Stimulated activated CD8-positive, alpha-beta memory T cell treated with anti-CD3 and anti-CD28 coated beads, Interleukin-2, amount 100 ng/mL, for 1 hour (primary cell): ENCODE data around the gene GBF1.
"Not testable (repeated sequence)": the region's sequence is repeated elsewhere in the genome, so short reads cannot be mapped to it uniquely, and the experiment has no call there.

Experiments used
- DNase-seq, 2 donors: peaks; one replicate each; pipeline ENCODE4 v3.0.0-alpha.2; 2020; ENCODE audit warnings: low read depth in 2 of 2

Gene GBF1

DNA sequence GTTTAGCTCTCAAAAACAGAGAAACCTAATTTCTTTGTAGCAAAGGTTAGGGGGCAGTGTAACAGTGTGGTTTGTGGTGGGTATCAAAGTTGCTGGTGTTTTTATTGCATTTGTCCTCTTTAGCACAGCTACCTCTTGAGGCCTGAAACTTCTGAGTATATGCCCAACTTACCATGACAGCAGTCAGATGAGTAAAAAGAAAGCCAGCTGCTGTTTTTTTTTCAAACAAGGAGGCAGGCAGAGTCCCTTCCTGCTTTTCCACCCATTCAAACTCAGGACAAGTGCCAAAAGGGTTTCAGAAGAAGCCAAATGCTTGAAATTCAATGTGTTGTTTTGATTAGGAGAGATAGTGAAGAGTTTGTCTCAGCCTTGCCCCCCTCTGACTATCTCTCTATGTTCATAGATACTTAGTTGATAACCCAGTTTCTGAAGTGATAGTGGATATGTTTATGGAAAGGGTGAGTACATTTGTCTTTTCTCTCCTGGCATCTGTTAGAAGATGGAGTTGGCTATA, 23.1 kb downstream of the GBF1 start:
- no peak for DNase-seq

DNA sequence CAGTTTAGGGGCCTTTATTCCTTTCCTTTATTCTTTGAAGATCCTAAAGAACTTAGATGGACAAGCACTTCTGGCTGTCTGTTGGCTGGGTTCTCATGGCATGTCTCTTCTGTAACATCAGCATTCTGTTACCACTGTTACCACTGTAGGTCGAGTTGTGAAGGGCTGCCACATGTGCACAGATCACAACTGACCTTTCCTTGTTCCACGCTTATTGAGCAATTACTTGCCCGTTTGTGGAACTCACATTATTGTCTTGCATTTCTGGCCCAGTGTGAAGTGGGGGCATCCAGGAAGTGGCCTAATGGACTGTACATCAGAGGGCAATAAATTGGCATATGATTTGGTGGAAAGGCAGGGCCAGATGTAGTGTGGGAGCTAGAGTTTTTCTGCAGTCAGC, 23.7 kb downstream of the GBF1 start:
- DNase-seq: no peak

DNA sequence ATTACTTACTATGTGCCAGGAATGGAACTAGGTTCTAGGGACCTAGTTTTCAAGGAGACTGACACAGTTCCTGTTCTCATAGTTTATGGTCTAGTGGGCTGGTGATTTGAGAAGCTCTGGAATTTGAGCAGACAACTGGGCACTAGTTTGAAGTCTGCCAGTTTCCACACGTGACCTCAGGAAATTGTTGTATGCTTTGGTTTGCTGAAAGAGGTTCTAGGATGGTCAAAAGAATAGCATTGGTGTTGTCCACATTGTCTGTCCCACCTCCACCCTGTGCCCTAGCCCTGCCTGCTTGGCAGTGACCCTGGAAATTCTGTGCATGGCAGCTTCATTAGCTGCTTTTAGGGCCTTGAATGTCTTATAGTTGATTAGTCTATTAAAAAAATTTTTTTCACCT, 28.7 kb downstream of the GBF1 start:
- no peak for DNase-seq

DNA sequence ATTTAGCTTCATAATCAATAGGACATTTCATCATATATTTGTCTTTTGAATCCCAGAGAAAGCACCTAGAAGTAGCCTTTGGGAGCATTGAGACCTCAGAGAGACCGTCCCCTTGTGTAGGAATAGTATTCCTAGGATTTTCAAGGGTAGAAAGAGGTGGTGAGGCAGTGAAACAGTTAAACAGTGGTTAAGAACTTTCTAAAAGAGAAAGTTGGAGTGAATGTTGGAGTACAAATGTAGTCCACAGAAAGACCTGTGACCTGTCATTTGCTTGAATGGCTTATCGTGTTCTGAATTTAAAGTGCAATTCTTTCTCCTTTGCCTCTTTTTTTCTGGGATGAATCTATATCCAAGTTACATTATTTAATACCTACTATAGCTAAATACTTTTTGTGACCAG, 30.0 kb downstream of the GBF1 start:
- DNase-seq: no peak

DNA sequence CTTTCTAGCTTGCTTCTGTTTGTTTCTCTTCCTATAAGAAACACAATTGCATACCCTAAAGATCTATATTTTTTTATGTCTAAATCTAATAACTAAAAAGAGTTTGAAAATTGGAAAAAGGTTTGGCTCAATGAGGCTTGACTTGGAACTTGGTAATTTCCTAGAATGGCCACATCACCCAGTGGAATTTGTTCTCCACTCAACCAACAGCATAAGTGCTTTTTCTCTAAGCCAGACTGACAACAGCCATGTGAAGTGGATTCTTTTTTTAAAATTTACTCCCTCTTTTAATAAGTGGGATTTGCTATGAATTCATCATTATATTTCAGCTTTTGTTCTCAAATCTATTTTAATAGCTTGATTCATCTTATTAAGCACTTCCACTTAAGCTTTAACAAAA, 33.8 kb downstream of the GBF1 start:
- no peak for DNase-seq

DNA sequence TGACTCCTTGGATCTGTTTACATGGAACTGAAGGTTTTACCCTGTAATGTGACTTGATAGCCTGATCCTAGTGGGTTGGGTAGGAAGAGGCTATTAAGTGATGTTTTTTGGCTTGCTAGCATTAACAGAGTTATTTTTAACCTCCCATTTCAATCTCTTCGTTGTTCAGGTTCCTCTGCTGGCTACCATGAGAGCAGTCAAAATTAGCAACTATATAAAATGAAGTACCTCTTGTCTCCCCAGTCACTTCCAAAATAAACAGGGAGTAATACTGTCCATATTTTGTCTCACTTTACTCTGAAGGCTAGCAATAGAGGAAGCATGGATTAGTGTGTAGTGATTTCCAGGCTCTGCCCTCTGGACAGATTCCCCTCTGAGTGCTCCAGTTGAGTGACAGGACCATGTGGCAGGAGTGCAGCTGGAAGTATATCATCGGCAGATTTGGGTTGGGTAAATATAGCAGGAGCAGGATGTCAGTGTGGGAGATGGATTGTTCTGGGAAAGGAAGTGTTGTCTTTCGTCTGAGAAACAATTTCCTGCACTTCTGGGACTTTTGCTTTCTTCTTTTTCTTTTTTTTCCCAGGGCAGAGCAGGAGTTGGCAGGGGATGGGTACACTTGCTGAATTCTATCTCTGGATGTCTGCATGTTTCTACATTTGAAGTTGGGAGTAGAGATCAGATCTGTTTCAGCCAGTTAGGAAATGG, 35.2 kb downstream of the GBF1 start:
- DNase-seq: no peak

DNA sequence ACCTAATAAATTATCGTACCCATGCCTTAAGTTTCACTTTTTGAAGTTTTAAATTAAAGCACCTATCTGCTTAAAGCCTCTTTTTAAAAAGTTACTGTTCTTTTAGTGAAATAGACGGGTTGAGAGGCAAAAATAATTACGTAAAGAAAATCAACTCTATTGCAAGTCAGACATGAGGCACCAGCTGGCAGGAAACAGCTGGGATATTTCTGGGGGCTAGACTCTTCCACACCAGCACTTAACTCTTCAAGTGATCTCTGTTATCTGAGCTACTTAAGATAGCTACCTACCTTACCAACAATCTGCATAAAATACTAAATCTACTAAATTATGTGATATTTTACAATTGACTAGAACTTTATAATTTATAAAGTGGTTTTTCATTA, 35.8 kb downstream of the GBF1 start:
- no peak for DNase-seq

DNA sequence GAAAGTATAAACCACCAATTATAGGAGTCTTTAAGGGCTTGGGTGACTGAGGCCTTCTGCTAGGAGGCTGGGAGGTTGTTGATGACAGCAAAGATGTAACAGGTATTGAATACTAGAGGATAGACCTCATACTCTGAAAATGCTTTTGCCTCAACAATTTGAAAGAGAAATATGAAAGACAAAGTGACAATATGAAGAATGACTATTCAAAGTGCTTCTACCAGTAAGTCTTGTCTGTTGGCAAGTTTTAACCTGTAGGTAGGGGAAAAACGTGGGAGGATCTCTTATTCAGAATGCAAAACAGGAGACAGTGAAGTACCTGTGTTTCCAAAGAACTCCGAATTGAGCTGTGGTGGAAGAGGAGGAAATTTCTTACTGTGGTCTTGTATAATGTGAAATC, 38.2 kb downstream of the GBF1 start:
- no peak for DNase-seq

DNA sequence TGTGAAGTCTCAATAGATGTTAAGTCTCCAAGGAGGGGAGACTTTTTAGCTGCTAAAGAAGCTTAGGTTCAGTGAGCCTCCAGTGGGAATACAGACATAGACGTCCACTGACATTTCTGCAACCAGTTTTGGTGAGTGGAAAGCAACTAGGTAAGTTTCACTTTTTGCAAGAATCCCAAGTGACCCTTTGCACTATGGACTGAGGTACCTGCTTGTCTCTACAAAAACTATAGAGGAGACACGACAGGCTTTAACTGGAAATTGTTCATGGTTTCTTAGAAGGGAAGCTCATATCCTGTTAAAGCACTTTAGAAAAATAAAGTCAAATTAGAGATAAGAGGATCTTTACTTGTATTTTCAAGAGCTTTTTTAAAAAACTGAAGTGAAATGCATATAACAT, 38.6 kb downstream of the GBF1 start:
- DNase-seq: no peak

DNA sequence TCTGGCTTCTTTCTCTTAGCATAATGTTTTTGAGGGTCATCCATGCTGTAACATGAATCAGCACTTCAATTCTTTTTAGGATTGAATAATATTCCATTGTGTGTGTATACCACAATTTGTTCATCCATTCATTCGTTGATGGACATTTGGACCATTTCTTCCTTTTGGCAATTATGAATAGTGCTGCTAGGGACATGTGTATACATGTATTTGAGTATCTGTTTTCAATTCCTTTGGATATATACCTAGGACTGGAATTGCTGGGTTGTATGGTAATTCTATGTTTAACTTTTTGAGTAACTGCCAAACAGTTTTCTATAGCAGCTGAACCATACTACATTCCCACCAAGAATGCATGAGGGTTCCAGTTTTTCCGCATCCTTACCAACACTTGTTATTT, 39.2 kb downstream of the GBF1 start:
- DNase-seq: no peak

DNA sequence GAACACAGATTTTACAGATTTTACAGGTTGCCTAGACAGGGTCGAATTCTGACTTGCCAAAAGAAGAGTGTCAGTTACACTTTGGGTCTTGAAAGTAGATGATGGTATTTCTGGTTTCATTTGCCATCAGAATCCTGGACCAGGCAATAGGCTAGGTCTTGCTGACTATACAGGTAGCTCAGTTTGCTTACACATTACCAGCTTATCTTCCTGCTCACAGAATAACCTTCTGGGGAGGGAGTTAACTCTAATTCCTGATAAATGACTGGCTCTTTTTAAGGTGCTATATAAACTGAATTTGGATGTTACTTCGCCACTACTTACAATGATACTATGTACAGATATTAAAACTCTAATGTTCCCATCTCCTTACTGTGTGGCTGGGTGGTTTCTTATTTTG, 39.8 kb downstream of the GBF1 start:
- no peak for DNase-seq

DNA sequence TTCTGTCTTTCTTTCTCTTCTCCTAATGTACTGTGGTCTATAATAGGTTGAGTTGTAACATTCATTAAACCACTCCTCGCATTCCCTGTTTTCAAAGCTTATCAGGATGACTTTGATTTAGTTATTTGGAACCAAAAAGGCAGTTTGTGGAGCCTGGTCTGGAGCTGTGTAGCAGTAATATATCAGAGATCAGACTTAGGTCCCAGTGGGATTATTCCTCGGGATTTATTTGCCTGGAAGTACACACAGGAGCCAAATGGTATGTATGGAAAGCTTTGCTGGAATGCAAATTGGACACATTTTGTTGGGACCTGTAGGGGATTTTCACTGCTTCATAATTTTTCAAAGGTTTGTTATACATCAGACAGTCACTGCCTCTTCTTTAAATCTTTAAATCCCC, 40.9 kb downstream of the GBF1 start:
- DNase-seq: no peak

DNA sequence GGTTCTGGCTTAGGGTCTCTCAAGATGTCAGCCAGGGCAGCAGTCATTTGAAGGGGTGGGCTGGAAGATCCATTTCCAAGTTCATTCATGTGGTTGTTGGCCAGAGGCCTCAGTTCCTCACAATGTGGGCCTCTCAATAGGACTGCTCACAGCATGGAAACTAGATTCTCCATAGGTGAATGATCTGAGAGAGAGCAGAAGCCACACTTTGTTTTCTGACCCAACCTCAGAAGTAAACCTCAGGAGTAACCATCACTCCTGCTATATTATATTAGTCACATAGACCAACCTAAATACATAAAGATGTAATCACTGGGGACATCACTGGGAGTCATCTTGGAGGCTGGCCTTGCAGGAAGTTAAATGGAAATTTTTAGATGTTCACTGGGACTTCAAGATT, 42.2 kb downstream of the GBF1 start:
- DNase-seq: no peak

DNA sequence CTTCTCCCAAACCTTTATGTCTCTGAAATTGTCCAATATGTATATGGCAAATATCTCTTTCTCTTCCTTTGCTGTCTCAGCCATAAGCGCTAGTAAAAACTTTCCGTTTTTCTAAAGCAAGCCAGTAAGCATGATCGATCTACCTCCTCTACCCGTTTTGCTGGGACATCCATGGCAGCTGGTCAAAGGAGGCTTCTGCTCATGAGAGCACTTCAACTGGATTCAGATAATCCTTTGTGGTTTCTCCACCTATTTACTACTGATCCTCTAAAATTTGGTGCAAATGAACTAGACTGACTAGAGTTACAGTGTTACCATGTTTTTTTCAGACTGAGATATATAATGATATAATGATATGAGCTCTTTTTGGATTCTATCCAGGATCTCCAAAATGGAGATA, 42.7 kb downstream of the GBF1 start:
- DNase-seq: no peak

DNA sequence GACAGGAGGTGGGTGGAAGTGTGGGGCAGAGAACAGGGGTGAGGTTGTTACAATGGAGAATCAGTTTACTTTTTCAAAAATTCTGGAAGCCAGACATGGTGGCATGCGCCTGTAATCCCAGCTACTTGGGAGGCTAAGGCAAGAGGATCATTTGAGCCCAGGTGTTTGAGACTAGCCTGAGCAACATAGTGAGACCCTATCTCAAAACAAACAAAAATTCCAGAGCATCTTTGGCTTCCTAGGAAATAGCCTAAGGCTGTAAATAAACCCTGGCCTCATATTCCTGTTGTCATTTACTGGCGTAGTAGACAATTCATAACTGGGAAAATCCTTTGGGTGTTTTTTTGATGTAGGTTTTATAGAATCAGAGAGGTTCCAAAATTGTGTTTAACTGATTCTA, 44.0 kb downstream of the GBF1 start:
- no peak for DNase-seq

DNA sequence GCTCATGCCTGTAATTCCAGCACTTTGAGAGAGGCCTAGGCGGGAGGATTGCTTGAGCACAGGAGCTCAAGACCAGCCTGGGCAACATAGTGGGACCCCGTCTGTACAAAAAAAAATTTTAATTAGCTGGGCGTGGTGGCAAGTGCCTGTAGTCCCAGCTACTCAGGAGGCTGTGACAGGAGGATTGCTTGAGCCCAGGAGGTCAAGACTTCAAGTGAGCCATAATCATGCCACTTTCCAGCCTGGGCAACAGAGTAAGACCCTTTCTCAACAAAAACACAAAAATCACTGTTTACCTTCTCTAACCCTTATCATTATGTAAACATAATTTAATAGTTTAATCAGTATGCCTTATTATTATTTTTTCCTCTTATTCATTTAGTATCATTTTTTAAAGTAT, 44.5 kb downstream of the GBF1 start:
- DNase-seq: no peak

DNA sequence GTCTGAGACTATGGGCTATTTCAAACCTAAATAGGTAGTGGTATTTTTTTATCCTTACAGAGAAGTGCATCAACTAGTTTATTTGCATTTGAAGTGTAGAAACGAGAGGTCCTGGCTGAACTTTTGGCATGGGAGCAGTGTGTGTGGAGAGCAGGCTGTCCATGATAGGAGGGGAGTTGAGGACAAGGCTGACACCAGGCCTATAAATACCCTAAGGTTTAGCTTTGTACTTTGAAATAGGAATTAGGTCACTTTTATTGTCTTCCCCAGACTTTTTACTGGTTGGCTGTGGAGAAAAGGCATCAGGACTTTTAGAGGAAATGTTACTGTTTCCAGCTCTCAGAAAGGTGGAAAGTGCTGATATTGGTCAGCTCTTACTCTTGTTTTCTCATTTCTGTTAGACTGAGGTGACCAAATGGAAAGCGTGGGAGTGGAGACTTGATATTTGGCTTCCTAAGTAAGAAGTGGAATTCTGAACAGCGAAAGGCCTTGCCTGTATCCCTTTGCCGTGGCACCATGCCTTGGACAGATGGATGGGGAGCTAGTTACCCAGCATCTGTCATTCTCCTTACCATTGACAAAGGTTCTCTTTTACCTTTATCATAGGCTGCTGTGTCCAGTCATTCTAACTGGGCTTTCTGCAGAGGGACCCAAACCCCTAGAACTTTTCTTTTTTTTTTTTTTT, 46.0 kb downstream of the GBF1 start:
- no peak for DNase-seq

DNA sequence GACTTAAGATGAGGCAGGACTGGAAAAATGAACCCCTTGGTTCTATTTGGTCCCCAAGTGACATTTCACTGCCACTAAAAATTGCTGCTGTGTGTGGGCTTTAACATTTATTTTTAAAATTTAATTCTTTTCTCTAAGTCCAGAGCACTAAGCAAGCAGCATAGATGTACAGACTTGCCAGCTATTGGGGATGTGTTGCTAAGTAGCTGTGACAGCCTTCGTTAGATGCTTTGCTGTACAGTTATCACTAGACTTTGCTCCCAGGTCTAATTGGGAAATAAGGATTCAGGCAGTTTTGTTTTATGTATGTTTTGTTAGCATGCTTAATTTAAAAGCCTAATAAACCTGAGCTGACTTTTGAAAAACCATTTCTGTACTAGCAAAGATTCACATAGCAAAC, 51.8 kb downstream of the GBF1 start:
- DNase-seq: no peak

DNA sequence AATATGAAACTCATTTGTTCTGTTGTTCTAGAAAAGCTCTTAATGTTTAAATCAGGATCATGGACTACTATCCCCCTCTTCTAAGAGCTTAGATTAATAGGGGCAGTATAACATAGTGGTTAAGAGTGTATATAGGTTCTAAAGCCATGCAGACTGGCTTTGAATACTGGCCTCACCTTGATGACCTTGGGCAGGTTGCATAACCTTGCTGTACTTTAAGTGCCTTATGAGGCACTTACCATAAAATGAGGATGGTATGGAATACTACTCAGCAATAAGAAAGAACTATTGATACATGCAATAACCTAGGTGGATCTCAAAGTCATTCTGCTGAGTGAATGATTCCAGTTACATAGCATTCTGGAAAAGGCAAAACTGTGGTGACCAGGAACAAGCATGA, 53.6 kb downstream of the GBF1 start:
- no peak for DNase-seq

DNA sequence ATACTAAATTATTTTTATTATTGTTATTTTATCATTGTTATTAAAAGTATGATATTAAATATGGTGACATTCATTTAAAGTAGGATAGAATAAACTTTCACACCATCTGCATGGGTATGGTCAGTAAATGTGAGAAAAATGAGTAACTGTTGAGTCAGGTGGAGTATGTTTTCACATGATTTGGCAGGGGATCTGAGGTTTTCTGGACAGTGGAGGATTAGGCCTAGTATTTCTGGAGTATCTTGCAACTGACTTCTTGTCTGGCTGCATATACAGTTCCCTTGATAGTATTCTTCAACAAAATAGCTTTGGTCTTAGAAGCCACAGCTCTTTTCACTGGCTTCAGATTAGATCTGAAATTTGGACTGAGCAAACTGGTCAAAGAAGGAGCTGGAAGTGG, 54.5 kb downstream of the GBF1 start:
- no peak for DNase-seq

DNA sequence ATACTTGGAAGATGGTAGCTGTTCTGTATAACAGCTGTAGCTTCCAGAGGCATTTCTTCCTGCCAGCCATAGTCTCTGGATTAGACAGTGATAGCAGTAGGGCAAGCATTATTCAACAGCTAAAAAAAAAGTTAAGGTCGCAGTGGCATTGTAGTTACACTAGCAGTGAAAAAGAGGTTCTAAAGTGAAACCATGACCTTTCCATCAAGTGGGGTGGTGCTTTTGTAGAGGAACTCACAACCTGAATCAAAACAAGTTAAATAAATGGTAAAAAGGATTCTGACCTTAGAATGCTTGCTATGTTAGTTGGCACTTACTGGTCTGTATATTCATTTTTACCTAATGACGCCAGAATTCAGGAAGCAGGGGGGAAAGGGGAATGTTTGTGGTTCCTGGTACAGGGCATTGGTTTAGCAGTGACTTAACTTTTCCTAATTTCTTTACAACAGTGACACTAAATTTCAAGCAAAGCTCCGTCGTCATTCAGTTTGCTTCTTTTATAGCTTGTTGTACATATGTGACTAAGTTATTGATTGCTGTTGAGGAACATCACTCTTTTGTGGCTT, 55.0 kb downstream of the GBF1 start:
- DNase-seq: no peak

DNA sequence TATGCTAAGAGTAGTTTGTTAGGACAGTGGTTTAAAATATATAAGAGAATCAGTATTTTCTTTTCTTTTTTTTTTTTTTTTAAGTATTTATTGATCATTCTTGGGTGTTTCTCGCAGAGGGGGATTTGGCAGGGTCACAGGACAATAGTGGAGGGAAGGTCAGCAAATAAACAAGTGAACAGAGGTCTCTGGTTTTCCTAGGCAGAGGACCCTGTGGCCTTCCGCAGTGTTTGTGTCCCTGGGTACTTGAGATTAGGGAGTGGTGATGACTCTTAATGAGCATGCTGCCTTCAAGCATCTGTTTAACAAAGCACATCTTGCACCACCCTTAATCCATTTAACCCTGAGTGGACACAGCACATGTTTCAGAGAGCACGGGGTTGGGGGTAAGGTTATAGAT, 55.6 kb downstream of the GBF1 start:
- not testable (repeated sequence) for DNase-seq

DNA sequence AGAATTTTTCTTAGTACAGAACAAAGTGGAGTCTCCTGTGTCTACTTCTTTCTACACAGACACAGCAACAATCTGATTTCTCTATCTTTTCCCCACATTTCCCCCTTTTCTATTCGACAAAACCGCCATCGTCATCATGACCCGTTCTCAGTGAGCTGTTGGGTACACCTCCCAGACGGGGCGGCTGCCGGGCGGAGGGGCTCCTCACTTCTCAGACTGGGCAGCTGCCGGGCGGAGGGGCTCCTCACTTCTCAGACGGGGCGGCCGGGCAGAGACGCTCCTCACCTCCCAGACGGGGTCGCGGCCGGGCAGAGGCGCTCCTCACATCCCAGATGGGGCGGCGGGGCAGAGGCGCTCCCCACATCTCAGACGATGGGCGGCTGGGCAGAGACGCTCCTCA, 56.0 kb downstream of the GBF1 start:
- not testable (repeated sequence) for DNase-seq
